ENCODE measurements around the gene BRD3.

GRCh38 chr9:134034215-134035040, 33.4 kb downstream of the BRD3 start:
- no peak for TF ChIP-seq RBBP5 (IDR thresholded peaks at IDR 0.05; ENCODE audit: borderline replicate concordance, low read depth, low read length)
- TF ChIP-seq, protein P1, sequence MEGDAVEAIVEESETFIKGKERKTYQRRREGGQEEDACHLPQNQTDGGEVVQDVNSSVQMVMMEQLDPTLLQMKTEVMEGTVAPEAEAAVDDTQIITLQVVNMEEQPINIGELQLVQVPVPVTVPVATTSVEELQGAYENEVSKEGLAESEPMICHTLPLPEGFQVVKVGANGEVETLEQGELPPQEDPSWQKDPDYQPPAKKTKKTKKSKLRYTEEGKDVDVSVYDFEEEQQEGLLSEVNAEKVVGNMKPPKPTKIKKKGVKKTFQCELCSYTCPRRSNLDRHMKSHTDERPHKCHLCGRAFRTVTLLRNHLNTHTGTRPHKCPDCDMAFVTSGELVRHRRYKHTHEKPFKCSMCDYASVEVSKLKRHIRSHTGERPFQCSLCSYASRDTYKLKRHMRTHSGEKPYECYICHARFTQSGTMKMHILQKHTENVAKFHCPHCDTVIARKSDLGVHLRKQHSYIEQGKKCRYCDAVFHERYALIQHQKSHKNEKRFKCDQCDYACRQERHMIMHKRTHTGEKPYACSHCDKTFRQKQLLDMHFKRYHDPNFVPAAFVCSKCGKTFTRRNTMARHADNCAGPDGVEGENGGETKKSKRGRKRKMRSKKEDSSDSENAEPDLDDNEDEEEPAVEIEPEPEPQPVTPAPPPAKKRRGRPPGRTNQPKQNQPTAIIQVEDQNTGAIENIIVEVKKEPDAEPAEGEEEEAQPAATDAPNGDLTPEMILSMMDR (IDR thresholded peaks at IDR 0.05; ENCODE audit: control extremely low read depth in 1 of 3, insufficient read depth in 1 of 3, low read depth in 1 of 3, low read length in 3 of 3), result no peak
- no peak for TF ChIP-seq KDM1A (IDR thresholded peaks at IDR 0.05; ENCODE audit: borderline replicate concordance, low read length)
- TF ChIP-seq SIN3A (conservative IDR thresholded peaks at IDR 0.05 in 1 of 2, IDR thresholded peaks at IDR 0.05 in 1 of 2; ENCODE audit: low read depth in 1 of 2, low read length in 2 of 2), result no peak
- no peak for TF ChIP-seq ZNF274 (IDR thresholded peaks at IDR 0.05; ENCODE audit: borderline replicate concordance, extremely low read depth, low read length)
- TF ChIP-seq EP300 (IDR thresholded peaks at IDR 0.05; ENCODE audit: borderline replicate concordance in 1 of 2, low read depth in 2 of 2, low read length in 2 of 2), result no peak
- TF ChIP-seq NRF1 (IDR thresholded peaks at IDR 0.05; ENCODE audit: low read depth, low read length), result no peak
